ENCODE measurements around the gene PTPN14.

PTPN14 gene

GRCh38 chr1:214324896-214325800, 226.3 kb downstream of the PTPN14 start:
- no peak for DNase-seq

DNA sequence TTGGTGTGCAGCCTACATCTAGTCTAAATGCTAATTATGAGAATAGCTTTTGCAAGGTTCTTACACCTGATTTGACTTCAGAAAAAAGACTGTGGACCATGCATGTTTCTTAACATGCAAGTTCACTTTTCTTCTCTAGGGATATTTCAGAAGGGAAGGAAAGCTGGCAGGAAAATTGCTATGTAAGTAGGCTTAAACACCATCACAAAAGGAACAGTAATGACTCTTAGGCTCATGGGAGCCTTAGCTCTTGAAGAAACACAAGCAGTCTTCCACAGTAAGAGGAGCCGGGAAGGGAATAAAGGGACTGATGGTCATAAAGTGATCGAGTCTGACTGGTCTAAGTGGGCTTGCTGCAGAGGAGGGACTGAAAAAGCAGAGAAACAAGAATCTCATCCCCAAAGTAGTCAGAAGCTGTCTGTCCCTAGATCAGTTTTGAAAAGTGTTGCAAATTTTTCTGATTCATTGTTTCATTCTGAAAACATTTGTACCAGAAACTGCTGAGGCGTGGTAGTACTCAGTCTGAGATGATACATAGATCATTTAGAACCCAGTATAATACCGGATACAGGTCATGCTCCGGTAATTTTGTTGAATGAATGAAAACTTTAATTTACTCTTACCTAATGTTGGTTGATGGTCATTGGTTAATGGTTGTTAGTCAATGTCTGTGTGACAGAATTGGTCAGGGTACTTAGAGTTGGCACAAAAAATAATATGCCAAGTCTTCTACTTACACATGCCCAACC, 229.5 kb downstream of the PTPN14 start:
- no peak for DNase-seq

GRCh38 chr1:214319938-214320337, 231.5 kb downstream of the PTPN14 start:
- DNase-seq, result no peak

- no peak for DNase-seq
These were observed 232.3 kb downstream of the PTPN14 start for GRCh38 chr1:214318956-214319736.

- no peak for DNase-seq
These were observed 233.0 kb downstream of the PTPN14 start for GRCh38 chr1:214318356-214318755.

DNA sequence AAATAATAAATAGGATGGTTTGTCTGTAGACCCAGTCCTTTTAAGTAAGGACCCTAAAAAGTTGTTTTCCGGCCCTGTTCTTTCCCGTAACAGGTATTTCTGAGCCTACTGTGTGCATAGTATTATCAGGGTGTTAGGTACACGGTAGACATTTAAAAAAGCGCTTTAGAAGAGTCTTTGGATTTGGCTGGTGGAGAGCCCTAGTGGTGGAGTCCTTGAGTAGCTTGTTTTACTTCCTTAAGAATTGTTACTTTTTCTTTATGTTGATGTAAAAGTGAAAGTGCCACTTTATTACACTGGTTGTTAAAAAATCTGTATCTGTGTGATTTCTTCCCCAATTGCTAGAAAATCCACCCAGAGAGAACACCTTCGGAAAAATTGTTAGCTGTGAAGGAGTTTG, 233.7 kb downstream of the PTPN14 start:
- DNase-seq, result no peak

DNA sequence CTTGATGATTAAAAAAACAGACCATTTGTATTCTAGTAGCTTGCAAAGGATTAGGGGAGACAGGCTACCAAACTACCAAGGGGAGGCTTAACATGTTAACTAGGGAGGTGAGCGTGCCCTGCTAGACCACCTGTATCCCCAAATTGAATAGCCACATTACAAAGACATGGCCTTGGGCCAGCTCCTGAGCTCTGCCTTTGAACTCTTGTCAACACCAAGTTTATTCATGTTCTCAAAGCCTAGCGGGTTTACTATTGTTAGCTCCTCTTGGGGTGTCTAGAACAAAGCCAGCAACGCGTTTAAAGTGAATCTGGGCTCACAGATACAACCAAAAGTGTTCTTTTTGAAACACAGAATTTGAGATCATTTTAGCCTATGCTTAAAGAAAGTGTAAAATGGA, 234.1 kb downstream of the PTPN14 start:
- no peak for DNase-seq

- DNase-seq, result no peak
These were observed 234.8 kb downstream of the PTPN14 start for GRCh38 chr1:214316593-214316992.

GRCh38 chr1:214314178-214314843, 237.1 kb downstream of the PTPN14 start:
- no peak for DNase-seq

GRCh38 chr1:214312530-214313051, 238.8 kb downstream of the PTPN14 start:
- DNase-seq, result no peak

- DNase-seq, result no peak
These were observed 240.4 kb downstream of the PTPN14 start for GRCh38 chr1:214310777-214311690.

- DNase-seq, result no peak
These were observed 241.4 kb downstream of the PTPN14 start for GRCh38 chr1:214310010-214310409.

DNA sequence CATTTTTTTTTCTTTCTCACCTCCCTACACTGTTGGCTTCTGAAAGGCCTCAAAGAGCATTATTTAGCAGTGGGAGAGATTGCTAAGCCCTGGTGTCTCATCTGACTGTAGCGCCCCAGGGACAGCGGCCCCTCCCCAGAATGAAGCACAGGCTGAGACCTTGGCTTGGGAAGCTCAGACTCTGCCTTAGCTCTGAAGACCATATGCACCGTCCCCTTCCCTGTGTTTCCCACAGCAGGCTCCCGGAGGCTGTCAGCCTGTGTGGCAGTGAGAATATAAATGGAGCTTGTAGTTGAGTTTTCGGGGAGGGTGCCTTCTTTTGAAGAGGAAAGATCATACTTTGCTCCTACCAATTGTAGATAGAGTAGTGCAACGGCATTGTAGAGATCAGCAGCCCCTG, 245.1 kb downstream of the PTPN14 start:
- DNase-seq, result no peak

DNA sequence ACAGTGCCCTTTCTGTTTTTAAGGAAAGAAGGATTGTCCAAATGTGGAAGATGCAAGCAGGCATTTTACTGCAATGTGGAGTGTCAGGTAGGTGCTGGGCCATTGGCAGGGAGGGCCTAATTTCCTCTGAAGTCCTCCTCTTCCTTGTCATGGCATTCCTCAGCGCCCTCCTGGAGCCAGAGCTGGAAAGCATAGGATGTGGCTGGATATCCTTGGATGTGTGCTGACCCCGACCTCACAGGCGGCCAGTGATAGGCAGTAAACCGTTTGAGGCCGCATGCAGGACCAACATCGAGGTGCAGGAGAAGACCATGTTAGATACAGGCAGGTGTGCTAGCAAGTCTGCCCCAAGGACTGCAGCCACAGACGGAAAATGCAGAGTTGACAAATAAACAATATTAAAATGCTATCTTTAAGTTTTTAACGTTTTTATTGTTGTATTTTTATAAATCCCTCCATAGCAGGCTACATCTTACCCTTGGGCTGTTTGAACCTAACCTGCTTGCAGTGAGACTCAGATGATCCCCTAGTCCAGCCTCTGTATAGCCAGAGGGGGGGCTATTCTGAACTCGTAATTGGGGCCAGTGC, 246.1 kb downstream of the PTPN14 start:
- no peak for DNase-seq

GRCh38 chr1:214303141-214303930, 248.1 kb downstream of the PTPN14 start:
- no peak for DNase-seq

DNA sequence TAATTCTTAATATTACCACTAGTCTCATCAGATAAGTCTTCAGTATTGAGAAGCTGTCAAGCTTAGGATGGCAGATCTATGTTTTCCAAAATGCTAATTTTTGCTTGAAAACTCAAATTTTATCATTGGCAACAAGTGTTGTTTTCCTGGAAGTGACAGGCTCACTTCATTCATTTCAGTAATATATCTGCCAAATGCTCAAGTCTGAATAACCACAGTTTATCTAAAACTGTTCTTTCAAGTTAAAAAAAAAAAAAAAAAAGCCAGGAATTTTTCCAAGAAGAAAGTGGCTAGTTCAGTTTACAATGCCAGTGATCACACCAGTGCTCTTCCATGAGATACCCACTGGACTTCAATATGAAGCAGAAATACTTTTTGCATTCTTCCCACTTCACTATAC, 249.9 kb downstream of the PTPN14 start:
- no peak for DNase-seq

DNA sequence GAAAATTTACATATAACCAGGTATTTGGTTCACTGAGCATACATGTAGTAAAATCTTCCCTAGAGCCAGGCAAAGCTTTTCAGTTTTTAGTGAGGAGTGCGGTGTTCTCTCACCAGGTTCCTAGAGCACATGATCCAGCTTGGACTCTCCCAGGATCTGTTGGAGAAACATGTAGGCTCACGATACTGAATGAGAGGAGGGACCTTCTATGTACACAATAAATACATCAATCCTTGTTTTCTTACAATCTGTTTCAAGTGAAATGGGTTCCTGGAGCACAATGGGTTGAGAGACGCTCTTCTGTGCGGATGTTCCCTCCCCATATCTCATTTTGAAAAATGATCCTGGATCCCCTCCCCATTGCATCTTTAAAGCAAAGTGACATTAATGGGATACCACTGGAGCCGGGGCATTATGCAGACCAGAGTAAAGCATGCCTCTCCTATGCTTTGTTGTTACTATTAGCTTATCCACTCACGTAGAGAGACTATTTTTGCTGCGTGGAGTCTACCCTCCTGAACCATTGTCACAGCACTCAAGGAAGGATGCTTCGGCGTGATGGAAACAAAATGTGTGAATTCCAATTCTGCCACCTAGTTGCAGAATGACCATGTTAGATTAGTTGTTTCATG, 251.1 kb downstream of the PTPN14 start:
- no peak for DNase-seq
